HG02852 (cell line): ENCODE data around the gene KLHL10.
"Not testable (repeated sequence)": the region's sequence is repeated elsewhere in the genome, so short reads cannot be mapped to it uniquely, and the experiment has no call there.

Experiments used
- ATAC-seq: cut with Tn5 transposase; IDR thresholded peaks from one replicate; pipeline ENCODE4 v1.9.1; 2021; ENCODE audit warnings: mild to moderate bottlenecking, moderate library complexity; ENCODE audit not compliant: unreplicated experiment

Gene KLHL10

GRCh38 chr17:41813152-41813680 lies 24.4 kb upstream of the KLHL10 start:
- ATAC-seq, result no peak

GRCh38 chr17:41813699-41814124 lies 23.9 kb upstream of the KLHL10 start:
- ATAC-seq, result no peak

GRCh38 chr17:41814195-41814594 lies 23.4 kb upstream of the KLHL10 start:
- ATAC-seq, result no peak

GRCh38 chr17:41816637-41817320 lies 20.8 kb upstream of the KLHL10 start:
- ATAC-seq, result no peak

GRCh38 chr17:41818024-41818423 lies 19.6 kb upstream of the KLHL10 start:
- ATAC-seq, result no peak

- ATAC-seq, result no peak
Observed at GRCh38 chr17:41821776-41822175, 15.8 kb upstream of the KLHL10 start.

GRCh38 chr17:41822216-41823140 lies 15.1 kb upstream of the KLHL10 start:
- no peak for ATAC-seq

- no peak for ATAC-seq
Observed at GRCh38 chr17:41823141-41823524, 14.5 kb upstream of the KLHL10 start.

GRCh38 chr17:41823580-41823979 lies 14.0 kb upstream of the KLHL10 start:
- no peak for ATAC-seq

GRCh38 chr17:41824086-41824485 lies 13.5 kb upstream of the KLHL10 start:
- ATAC-seq, result no peak

- ATAC-seq, result no peak
Observed at GRCh38 chr17:41825175-41825845, 12.3 kb upstream of the KLHL10 start.

GRCh38 chr17:41829961-41830360 lies 7.7 kb upstream of the KLHL10 start:
- ATAC-seq, result not testable (repeated sequence)

- ATAC-seq, result no peak
Observed at GRCh38 chr17:41835214-41835799, 2.3 kb upstream of the KLHL10 start.

- no peak for ATAC-seq
Observed at GRCh38 chr17:41835800-41836549, 1.6 kb upstream of the KLHL10 start, which contains the start of gene NT5C3B. Gene NT5C3B, minus strand, starts transcription at chr17:41836232. Its CDS starts 39 bp downstream, at chr17:41836193.

GRCh38 chr17:41836550-41837196 lies 952 bp upstream of the KLHL10 start:
- ATAC-seq, result no peak

GRCh38 chr17:41839448-41839847 lies 1.8 kb downstream of the KLHL10 start:
- ATAC-seq, result not testable (repeated sequence)

- not testable (repeated sequence) for ATAC-seq
Observed at GRCh38 chr17:41840781-41841180, 3.2 kb downstream of the KLHL10 start.

GRCh38 chr17:41844971-41845370 lies 7.3 kb downstream of the KLHL10 start:
- no peak for ATAC-seq

- no peak for ATAC-seq
Observed at GRCh38 chr17:41848788-41849187, 11.2 kb downstream of the KLHL10 start.
